Stomach (tissue), 9 donors: Measurements from ENCODE around the gene RIMBP2. TPM values are rescaled to one million over a fixed set of nuclear protein-coding genes. Genes with fewer than 3 reads are reported as not detected.
A peak's percentile ranks its signal among the peaks of the same experiment; 100 is the strongest.

ENCODE experiments used
- DNase-seq, 2 donors: peaks; one replicate each; pipeline versions ENCODE4 v3.0.0 to v3.0.0-alpha.2; 2013 to 2019
- H3K27ac ChIP-seq, 5 donors: fragments of 200-600 bp in 4 of 5; sonication (generic) in 4 of 5; one replicate each; pipeline ENCODE4 v1.5.1; 2013 to 2019; ENCODE audit warnings: mild to moderate bottlenecking in 1 of 5, moderate library complexity in 1 of 5
- H3K27me3 ChIP-seq, 3 donors: fragments of 200-600 bp; sonication (generic); one replicate each; pipeline ENCODE4 v1.5.1; 2017 to 2019; ENCODE audit warnings: mixed run types in 1 of 3
- H3K36me3 ChIP-seq, 4 donors: fragments of 200-600 bp; sonication (generic); 1 replicate in 3 of 4; 2 replicates in 1 of 4; pipeline ENCODE4 v1.5.1; 2016 to 2019
- H3K4me1 ChIP-seq, 4 donors: fragments of 200-600 bp; sonication (generic); one replicate each; pipeline ENCODE4 v1.5.1; 2016 to 2019
- H3K4me3 ChIP-seq, 4 donors: fragments of 200-600 bp; sonication (generic) in 3 of 4; one replicate each; pipeline ENCODE4 v1.5.1; 2016 to 2019; ENCODE audit warnings: mild to moderate bottlenecking in 1 of 4
- H3K9me3 ChIP-seq, 4 donors: fragments of 200-600 bp; sonication (generic); one replicate each; pipeline ENCODE4 v1.5.1; 2016 to 2019
- EP300 ChIP-seq: sonication (generic); formaldehyde crosslinking; IDR thresholded peaks from one replicate; pipeline ENCODE4 v1.6.1; 2017; ENCODE audit warnings: antibody characterized with exemption
- POLR2A ChIP-seq, 4 donors: fragments of 450-650 bp; IDR thresholded peaks; one replicate each; pipeline ENCODE4 v1.6.1; 2016; ENCODE audit warnings: antibody characterized with exemption in 4 of 4, control low read depth in 2 of 4, mild to moderate bottlenecking in 1 of 4, moderate library complexity in 1 of 4
- POLR2AphosphoS5 ChIP-seq, 3 donors: sonication (generic); formaldehyde crosslinking; IDR thresholded peaks; one replicate each; pipeline ENCODE4 v1.6.1; 2016; ENCODE audit warnings: antibody characterized with exemption in 3 of 3
- WGBS, 5 donors: extraction: QIAGEN DNeasy Blood & Tissue Kit in 3 of 5; methylation state at CpG; one replicate each; pipeline versions ENCODE4 v1.1.5 to v1.1.7; 2013 to 2018; 5-methylcytosine and 5-hydroxymethylcytosine counted together
- intact Hi-C: fragments of 100-400 bp; cut with DNase I; formaldehyde crosslinking; loops from one replicate; pipeline ENCODE4 v1.15.1; 2023; ENCODE audit warnings: low total_unique reads
- polyA plus RNA-seq, 3 donors: library from polyadenylated mRNA; stranded (reverse); fragments of 200-250 nt; gene quantifications; one replicate each; pipeline ENCODE4 v1.2.3, GENCODE V29; 2013
- total RNA-seq, 5 donors: library from RNA; depleted of rRNA; stranded (reverse); fragments of >200 nt; gene quantifications; one replicate each; pipeline versions ENCODE4 v1.1.0 to v1.2.3, GENCODE V29; 2014 to 2016
- TF ChIP-seq, protein P1 (sequence below), 7 experiments: fragments of 450-650 bp in 4 of 7; fragments of 200-600 bp in 3 of 7; sonication (generic) in 3 of 7; IDR thresholded peaks; one replicate each; pipeline ENCODE4 v1.5.1; 2016 to 2019; ENCODE audit warnings: antibody characterized with exemption in 7 of 7, control low read depth in 2 of 7, mild to moderate bottlenecking in 1 of 7
- donor health status: healthy with polysubstance abuse.
- donor health status: Bipolar disorder and iron deficiency.
- donor health status: healthy.

RIMBP2 gene
- total and polyA plus RNA-seq, 8 donors: 0.75 to 44.6 (median 5.6) TPM

DNA sequence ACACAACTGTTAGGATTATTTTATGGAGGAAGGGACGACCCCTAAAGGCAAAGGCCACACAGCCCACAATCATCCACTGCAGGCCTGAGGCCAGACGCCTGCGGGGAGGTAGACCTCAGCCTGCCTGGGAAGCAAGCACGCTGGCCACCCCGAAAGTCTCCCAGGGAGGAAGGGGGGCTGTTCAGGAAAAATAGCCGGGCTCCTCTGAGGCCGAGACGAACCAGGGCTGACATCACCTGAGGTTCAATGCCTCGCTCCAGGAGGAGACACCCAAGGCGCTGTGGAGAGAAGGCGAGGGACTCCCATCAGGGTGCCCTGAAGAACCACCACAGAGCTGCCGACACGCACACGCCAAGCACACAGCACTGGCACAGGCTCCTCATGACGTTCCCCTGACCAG is 251.1 kb downstream of the RIMBP2 start:
- Histone ChIP-seq H3K27ac (no peak overlapping the region), H3K27me3 (peaks cover 0 to 19% (median 0%) of the 10 kb centered on the region in 3 donors), H3K4me1 (no peaks in the 10 kb centered on the region), H3K9me3 (peaks cover 6 to 37% (median 27%) of the 10 kb centered on the region in 4 donors), H3K4me3 (no peak overlapping the region), H3K36me3 (no peaks in the 10 kb centered on the region)
- TF ChIP-seq POLR2A (IDR thresholded peaks at IDR 0.05): no peak
- TF ChIP-seq, protein P1, sequence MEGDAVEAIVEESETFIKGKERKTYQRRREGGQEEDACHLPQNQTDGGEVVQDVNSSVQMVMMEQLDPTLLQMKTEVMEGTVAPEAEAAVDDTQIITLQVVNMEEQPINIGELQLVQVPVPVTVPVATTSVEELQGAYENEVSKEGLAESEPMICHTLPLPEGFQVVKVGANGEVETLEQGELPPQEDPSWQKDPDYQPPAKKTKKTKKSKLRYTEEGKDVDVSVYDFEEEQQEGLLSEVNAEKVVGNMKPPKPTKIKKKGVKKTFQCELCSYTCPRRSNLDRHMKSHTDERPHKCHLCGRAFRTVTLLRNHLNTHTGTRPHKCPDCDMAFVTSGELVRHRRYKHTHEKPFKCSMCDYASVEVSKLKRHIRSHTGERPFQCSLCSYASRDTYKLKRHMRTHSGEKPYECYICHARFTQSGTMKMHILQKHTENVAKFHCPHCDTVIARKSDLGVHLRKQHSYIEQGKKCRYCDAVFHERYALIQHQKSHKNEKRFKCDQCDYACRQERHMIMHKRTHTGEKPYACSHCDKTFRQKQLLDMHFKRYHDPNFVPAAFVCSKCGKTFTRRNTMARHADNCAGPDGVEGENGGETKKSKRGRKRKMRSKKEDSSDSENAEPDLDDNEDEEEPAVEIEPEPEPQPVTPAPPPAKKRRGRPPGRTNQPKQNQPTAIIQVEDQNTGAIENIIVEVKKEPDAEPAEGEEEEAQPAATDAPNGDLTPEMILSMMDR (IDR thresholded peaks at IDR 0.05): no peak
- TF ChIP-seq POLR2AphosphoS5 (IDR thresholded peaks at IDR 0.05): no peak
- no peak for TF ChIP-seq EP300
- intact Hi-C loops: no loop called here
- WGBS, 5 donors: 89 to 93% (median 92%) methylated on average over 15 of the region's 15 CpGs
- DNase-seq: no peak

DNA sequence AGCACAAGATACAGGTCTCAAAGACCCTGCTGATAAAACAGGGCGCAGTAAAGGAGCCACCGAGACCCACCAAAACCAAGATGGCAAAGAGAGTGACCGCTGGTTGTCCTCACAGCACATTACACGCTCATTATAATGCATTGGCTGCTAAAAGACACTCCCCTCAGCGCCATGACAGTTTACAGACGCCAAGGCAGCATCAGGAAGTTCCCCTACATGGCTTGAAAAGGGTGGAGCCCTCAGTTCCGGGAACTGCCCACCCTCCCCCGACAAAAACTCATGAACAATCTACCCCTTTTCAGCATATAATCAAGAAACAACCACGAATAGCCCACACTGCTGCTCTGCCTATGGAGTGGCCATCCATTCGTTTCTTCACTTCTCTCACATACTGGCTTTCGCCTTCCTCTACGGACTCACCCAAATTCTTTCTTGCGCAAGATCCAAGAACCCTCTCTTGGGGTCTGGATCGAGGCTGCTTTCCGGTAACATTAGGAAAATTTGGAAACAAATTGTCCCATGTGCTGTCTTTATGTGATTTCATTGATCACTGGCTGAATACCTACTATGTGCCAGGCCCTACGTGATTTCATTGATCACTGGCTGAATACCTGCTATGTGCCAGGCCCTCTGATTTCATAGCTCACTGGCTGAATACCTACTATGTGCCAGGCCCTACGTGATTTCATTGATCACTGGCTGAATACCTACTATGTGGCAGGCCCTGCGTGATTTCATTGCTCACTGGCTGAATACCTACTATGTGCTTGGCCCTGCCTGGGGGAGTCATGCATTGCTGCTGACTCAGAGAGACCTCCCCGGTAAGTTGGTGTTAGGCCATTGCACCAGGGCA is 252.1 kb downstream of the RIMBP2 start:
- Histone ChIP-seq H3K27me3 (peaks cover 0 to 26% (median 0%) of the 10 kb centered on the region in 3 donors), H3K36me3 (no peaks in the 10 kb centered on the region), H3K4me3 (no peak overlapping the region), H3K9me3 (peaks cover 6 to 27% (median 23%) of the 10 kb centered on the region in 4 donors), H3K4me1 (no peaks in the 10 kb centered on the region), H3K27ac (no peak overlapping the region)
- TF ChIP-seq POLR2AphosphoS5 (IDR thresholded peaks at IDR 0.05) (no peak), POLR2A (IDR thresholded peaks at IDR 0.05) (no peak), EP300 (no peak)
- TF ChIP-seq, protein P1 (IDR thresholded peaks at IDR 0.05): no peak
- DNase-seq: no peak
- intact Hi-C loops: no loop called here
- 69 to 76% (median 70%) methylated on average over 17 to 19 of the region's 19 CpGs for WGBS, 5 donors

DNA sequence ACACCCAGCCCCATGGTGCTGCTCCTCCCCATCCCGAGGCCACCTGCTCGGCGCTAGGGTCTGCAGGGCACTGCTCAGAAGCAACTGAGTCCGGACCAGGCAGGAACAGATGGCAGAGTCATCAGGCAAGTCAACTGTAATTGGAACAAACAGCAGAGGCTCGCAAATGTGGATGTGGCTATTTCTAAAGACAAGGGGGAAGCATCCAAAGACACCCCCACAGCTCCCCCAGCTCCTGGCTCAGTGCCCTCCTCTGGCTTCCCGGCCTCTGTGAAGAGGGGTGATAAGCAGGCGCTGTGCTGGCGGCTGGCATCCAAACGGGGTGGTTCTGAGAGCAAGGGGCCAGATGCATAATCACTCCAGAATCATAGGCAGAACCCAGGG is 252.8 kb downstream of the RIMBP2 start:
- peak in 1 of 2 donors; percentile 35 for DNase-seq
- intact Hi-C loops: no loop called here
- Histone ChIP-seq H3K9me3 (peaks cover 6 to 19% (median 16%) of the 10 kb centered on the region in 4 donors), H3K27me3 (peaks cover 0 to 26% (median 0%) of the 10 kb centered on the region in 3 donors), H3K4me1 (no peaks in the 10 kb centered on the region), H3K4me3 (no peak overlapping the region), H3K36me3 (no peaks in the 10 kb centered on the region), H3K27ac (no peak overlapping the region)
- TF ChIP-seq, protein P1 (IDR thresholded peaks at IDR 0.05): no peak
- TF ChIP-seq POLR2A (IDR thresholded peaks at IDR 0.05) (no peak), EP300 (no peak), POLR2AphosphoS5 (IDR thresholded peaks at IDR 0.05) (no peak)
- WGBS, 5 donors: 58 to 75% (median 66%) methylated on average over 8 to 9 of the region's 9 CpGs

DNA sequence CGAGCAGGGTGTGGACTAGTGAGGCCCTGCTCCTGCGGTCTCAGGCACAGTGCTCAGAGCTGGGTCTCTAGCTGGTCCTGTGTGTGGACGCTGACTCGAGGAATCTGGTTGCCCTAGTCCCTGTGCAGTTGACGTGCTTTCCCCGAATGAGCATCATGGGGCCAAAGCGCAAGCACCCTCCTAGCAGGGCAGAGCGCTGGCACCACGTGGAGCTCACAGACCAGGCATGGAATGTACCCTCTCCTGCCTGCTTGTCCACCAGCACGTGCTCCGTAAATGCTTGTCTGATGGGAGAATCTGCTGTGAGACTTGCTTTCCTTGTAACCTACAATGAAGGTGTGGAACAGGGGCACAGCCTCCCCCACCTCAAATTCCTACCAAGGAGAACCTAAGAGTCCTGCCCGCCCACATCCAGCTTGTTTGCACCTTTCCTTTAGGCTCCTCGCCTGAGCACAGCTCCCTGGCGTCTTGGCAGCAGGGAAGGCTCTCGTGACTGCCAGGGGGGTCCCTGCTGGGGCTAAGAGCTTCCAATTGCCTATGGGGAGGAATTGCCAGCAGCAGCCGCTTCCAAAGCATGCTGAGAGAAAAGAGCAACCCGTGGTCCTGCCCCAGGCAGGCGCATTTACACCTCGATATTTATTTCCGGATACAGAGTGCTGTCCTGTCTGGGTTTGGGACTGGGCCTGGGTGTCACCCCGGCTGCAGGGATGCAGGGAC is 253.4 kb downstream of the RIMBP2 start:
- intact Hi-C loops: no loop called here
- no peak overlapping the region for H3K4me3 ChIP-seq
- no peaks in the 10 kb centered on the region for H3K36me3 ChIP-seq
- 66 to 75% (median 74%) methylated on average over 20 to 21 of the region's 21 CpGs for WGBS, 5 donors
- no peak for TF ChIP-seq POLR2AphosphoS5 (IDR thresholded peaks at IDR 0.05)
- TF ChIP-seq POLR2A (IDR thresholded peaks at IDR 0.05): no peak
- TF ChIP-seq, protein P1 (IDR thresholded peaks at IDR 0.05): no peak
- TF ChIP-seq EP300: no peak
- H3K9me3 ChIP-seq: peaks cover 5 to 13% (median 10%) of the 10 kb centered on the region in 4 donors
- peaks cover 0 to under 1% (median 0%) of the 10 kb centered on the region in 4 donors for H3K4me1 ChIP-seq
- H3K27ac ChIP-seq: no peak overlapping the region
- DNase-seq: no peak
- H3K27me3 ChIP-seq: peaks cover 0 to 26% (median 0%) of the 10 kb centered on the region in 3 donors
